HG03342 (cell line): ENCODE data around the gene TYMS.

Experiments
- ATAC-seq: cut with Tn5 transposase; IDR thresholded peaks from one replicate; pipeline ENCODE4 v1.9.1; 2021; ENCODE audit warnings: mild to moderate bottlenecking, moderate library complexity; ENCODE audit not compliant: unreplicated experiment

The TYMS gene

GRCh38 chr18:710418-711300 lies 53.2 kb downstream of the TYMS start:
- no peak for ATAC-seq

GRCh38 chr18:711310-711656 lies 53.8 kb downstream of the TYMS start:
- ATAC-seq, result no peak

DNA sequence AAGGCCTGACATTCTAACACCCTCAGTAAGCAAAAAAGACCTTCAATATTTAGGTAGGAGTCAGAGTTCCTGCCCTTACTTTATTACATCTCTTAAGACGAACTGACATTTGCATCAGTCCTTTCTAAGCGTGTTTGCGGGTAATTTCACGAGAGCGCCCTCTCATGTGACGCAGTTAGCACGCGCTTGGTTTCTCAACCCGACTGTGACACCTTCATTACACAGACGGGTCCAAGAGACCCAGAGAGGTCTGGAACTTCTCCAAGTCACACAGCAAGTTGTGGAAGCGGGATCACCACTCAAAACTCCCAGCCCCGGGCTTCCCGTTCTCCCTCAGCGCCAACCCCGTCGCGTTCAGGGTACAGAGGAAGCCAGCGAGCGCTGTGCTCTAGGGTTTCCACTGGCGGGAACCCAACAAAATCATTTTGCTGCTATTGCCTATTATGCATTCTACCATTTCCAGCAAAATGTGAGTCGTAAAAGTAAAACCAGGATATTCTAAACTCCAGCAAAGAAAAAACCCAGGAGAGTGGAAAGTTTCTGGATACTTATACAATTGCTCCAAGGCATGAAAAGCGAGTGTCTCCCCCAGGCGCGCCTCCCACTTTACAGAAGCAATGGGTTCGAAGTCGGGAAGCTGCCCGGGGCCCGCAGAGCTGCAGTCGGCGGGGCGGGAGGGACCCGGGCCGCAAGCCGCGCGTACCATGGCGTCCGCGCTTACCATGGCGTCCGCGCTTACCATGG lies 54.4 kb downstream of the TYMS start:
- peak; percentile 42 for ATAC-seq

- ATAC-seq, result peak; percentile 92
Measured at GRCh38 chr18:712401-713134, 55.1 kb downstream of the TYMS start, which contains the start of gene ENOSF1. Gene ENOSF1, minus strand, starts transcription at chr18:712630. Its CDS starts 43 bp downstream, at chr18:712587.

DNA sequence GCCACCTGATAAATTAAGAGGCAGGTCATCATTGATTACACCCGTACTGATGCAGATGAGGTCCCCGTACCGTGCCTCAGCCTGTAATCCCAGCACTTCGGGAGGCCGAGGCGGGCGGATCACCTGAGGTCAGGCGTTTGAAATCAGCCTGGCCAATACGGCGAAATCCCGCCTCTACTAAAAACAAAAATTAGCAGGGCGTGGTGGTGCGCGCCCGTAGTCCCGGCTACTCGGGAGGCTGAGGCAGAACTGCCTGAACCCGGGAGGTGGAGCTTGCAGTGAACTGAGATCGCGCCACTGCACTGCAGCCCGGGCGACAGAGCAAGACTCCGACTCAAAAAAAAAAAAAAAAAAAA lies 55.7 kb downstream of the TYMS start:
- ATAC-seq, result no peak

DNA sequence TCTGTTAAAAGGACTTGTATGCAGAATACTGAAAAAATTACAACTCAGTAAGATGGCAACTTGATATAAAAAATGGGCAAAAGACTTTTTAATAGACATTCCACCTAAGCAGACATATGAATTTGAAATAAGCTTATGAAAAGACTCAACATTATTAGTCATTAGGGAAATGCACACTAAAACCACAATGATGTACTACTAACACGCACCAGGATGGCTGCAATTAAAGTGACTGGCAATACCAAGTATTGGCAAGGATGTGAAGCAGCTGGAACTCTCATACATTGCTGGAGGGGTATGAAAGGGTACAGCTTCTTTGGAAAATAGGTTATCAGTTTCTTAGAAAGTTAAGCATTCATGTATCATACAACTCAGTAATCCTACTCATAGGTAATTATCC lies 58.2 kb downstream of the TYMS start:
- ATAC-seq, result no peak

GRCh38 chr18:717003-717402 lies 59.5 kb downstream of the TYMS start:
- ATAC-seq, result no peak
